Measurements from ENCODE around the gene DPYSL5.
"Not testable (repeated sequence)": the region's sequence is repeated elsewhere in the genome, so short reads cannot be mapped to it uniquely, and the experiment has no call there.

Gene DPYSL5

GRCh38 chr2:26899500-26900164 is 51.7 kb downstream of the DPYSL5 start:
- no peak for DNase-seq (ENCODE audit: low read depth in 1 of 2, low spot score in 1 of 2)

GRCh38 chr2:26900831-26901321 is 52.9 kb downstream of the DPYSL5 start:
- no peak for DNase-seq (ENCODE audit: low read depth in 1 of 2, low spot score in 1 of 2)

GRCh38 chr2:26901326-26902183 is 53.6 kb downstream of the DPYSL5 start:
- no peak for DNase-seq (ENCODE audit: low read depth in 1 of 2, low spot score in 1 of 2)

GRCh38 chr2:26903676-26904075 is 55.7 kb downstream of the DPYSL5 start:
- DNase-seq (ENCODE audit: low read depth in 1 of 2, low spot score in 1 of 2), result no peak

GRCh38 chr2:26904839-26905238 is 56.9 kb downstream of the DPYSL5 start:
- DNase-seq (ENCODE audit: low read depth in 1 of 2, low spot score in 1 of 2), result no peak

GRCh38 chr2:26905341-26906198 is 57.6 kb downstream of the DPYSL5 start:
- no peak for DNase-seq (ENCODE audit: low read depth in 1 of 2, low spot score in 1 of 2)

- no peak for DNase-seq (ENCODE audit: low read depth in 1 of 2, low spot score in 1 of 2)
Observed at GRCh38 chr2:26907416-26907815, 59.5 kb downstream of the DPYSL5 start.

- DNase-seq (ENCODE audit: low read depth in 1 of 2, low spot score in 1 of 2), result no peak
Observed at GRCh38 chr2:26910176-26910575, 62.2 kb downstream of the DPYSL5 start.

- DNase-seq (ENCODE audit: low read depth in 1 of 2, low spot score in 1 of 2), result no peak
Observed at GRCh38 chr2:26911911-26912861, 64.3 kb downstream of the DPYSL5 start.

GRCh38 chr2:26913606-26913998 is 65.7 kb downstream of the DPYSL5 start:
- no peak for DNase-seq (ENCODE audit: low read depth in 1 of 2, low spot score in 1 of 2)

GRCh38 chr2:26913999-26914658 is 66.2 kb downstream of the DPYSL5 start:
- no peak for DNase-seq (ENCODE audit: low read depth in 1 of 2, low spot score in 1 of 2)

GRCh38 chr2:26914659-26915310 is 66.9 kb downstream of the DPYSL5 start:
- no peak for DNase-seq (ENCODE audit: low read depth in 1 of 2, low spot score in 1 of 2)

GRCh38 chr2:26915316-26915715 is 67.4 kb downstream of the DPYSL5 start:
- no peak for DNase-seq (ENCODE audit: low read depth in 1 of 2, low spot score in 1 of 2)

GRCh38 chr2:26916128-26916692 is 68.3 kb downstream of the DPYSL5 start:
- no peak for DNase-seq (ENCODE audit: low read depth in 1 of 2, low spot score in 1 of 2)

- DNase-seq (ENCODE audit: low read depth in 1 of 2, low spot score in 1 of 2), result no peak
Observed at GRCh38 chr2:26917135-26917836, 69.4 kb downstream of the DPYSL5 start.

- no peak for DNase-seq (ENCODE audit: low read depth in 1 of 2, low spot score in 1 of 2)
Observed at GRCh38 chr2:26921323-26921722, 73.4 kb downstream of the DPYSL5 start.

- DNase-seq (ENCODE audit: low read depth in 1 of 2, low spot score in 1 of 2), result peak in 1 of 2 donors; percentile 22
Observed at GRCh38 chr2:26922405-26923188, 74.7 kb downstream of the DPYSL5 start.

GRCh38 chr2:26923189-26923466 is 75.2 kb downstream of the DPYSL5 start:
- DNase-seq (ENCODE audit: low read depth in 1 of 2, low spot score in 1 of 2), result not testable (repeated sequence)

All from activated CD4-positive, alpha-beta T cell treated with anti-CD3 and anti-CD28 coated beads, Interleukin-2, amount 50 U/mL, for 24 hours (primary cell).